Progenitor cell of endocrine pancreas (in vitro differentiated cells): ENCODE results near the gene PDXK. TPM values are rescaled to one million over a fixed set of nuclear protein-coding genes. Genes with fewer than 3 reads are reported as not detected.

Experiments
- DNase-seq: peaks from one replicate; pipeline ENCODE4 v3.0.0; 2021; ENCODE audit warnings: low spot score; ENCODE audit not compliant: unreplicated experiment
- H3K27ac Mint-ChIP-seq: 2 replicates; pipeline ENCODE4 v1.8.0; 2021; ENCODE audit warnings: mild to moderate bottlenecking, moderate library complexity, mixed read lengths
- H3K27me3 Mint-ChIP-seq: 2 replicates; pipeline ENCODE4 v1.8.0; 2021; ENCODE audit warnings: mixed read lengths
- H3K36me3 Mint-ChIP-seq: 2 replicates; pipeline ENCODE4 v1.8.0; 2022; ENCODE audit warnings: mixed read lengths; ENCODE audit not compliant: insufficient read depth
- H3K4me1 Mint-ChIP-seq: 2 replicates; pipeline ENCODE4 v1.8.0; 2021; ENCODE audit warnings: low read depth, mixed read lengths
- H3K4me3 Mint-ChIP-seq: 2 replicates; pipeline ENCODE4 v1.8.0; 2021; ENCODE audit warnings: low read depth, mild to moderate bottlenecking, moderate library complexity, mixed read lengths
- H3K9me3 Mint-ChIP-seq: 2 replicates; pipeline ENCODE4 v1.8.0; 2021; ENCODE audit warnings: low read depth, mixed read lengths
- total RNA-seq: library from RNA; stranded (reverse); gene quantifications from 2 replicates; pipeline ENCODE4 v1.2.1, GENCODE V29; 2021
- TF ChIP-seq, protein P1 (sequence below): fragments of 200-600 bp; sonication (generic); IDR thresholded peaks from one replicate; pipeline ENCODE4 v1.5.0; 2021; ENCODE audit warnings: antibody characterized with exemption, mild to moderate bottlenecking; ENCODE audit not compliant: unreplicated experiment

The PDXK gene
- total RNA-seq, 1 donor from 2014 or later, result 57.6 TPM

DNA sequence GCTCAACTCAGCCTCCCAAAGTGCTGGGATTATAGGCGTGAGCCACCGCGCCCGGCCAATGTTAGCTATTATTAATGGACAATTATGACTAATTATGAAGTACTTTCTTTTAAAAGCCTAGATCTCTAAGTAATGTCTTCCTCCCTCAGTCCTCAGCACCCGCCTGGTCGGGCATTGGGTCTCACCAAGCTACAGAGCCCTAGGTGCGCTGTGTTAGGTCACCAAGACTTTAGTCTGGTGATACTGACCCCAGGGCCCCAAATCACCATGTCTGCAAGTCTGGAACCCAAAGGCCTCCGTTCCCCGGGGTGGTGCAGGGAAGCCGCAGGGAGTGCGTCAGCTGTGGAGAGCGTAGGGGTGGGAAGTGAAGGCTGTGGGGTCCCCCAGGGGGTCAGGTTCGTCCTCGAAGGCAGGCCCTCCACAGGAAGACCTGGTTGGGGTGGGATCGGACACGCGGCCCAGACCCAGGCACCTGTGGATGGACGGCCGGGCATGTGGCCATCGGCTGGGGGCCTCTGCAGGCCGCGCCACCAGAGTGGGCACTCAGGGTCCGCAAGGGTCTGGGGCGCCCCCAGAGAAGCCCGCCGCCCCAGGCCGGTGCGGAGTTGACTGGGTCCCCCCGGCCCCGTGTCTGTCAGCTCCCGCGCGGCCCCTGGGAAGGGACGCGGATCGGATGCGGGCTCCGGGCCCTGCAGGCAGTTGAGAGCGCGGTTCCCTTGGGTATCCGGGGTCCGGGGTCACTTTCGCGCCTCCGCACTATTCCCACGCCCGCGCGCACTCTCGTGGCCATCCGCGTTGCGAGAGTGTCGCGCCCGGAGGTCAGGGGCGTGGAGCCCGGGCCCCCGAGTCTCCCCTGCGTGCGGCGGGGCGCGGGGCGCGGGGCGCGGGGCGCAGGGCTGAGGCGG is 710 bp upstream of the PDXK start:
- Mint-ChIP-seq H3K4me1 (peaks cover 9% of the 10 kb centered on the region), H3K9me3 (no peaks in the 10 kb centered on the region), H3K27me3 (peaks cover 17% of the 10 kb centered on the region), H3K4me3 (peak overlapping the region; percentile 73), H3K27ac (peak overlapping the region; percentile 63), H3K36me3 (no peaks in the 10 kb centered on the region)
- DNase-seq, result no peak
- TF ChIP-seq, protein P1, sequence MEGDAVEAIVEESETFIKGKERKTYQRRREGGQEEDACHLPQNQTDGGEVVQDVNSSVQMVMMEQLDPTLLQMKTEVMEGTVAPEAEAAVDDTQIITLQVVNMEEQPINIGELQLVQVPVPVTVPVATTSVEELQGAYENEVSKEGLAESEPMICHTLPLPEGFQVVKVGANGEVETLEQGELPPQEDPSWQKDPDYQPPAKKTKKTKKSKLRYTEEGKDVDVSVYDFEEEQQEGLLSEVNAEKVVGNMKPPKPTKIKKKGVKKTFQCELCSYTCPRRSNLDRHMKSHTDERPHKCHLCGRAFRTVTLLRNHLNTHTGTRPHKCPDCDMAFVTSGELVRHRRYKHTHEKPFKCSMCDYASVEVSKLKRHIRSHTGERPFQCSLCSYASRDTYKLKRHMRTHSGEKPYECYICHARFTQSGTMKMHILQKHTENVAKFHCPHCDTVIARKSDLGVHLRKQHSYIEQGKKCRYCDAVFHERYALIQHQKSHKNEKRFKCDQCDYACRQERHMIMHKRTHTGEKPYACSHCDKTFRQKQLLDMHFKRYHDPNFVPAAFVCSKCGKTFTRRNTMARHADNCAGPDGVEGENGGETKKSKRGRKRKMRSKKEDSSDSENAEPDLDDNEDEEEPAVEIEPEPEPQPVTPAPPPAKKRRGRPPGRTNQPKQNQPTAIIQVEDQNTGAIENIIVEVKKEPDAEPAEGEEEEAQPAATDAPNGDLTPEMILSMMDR, result no peak

DNA sequence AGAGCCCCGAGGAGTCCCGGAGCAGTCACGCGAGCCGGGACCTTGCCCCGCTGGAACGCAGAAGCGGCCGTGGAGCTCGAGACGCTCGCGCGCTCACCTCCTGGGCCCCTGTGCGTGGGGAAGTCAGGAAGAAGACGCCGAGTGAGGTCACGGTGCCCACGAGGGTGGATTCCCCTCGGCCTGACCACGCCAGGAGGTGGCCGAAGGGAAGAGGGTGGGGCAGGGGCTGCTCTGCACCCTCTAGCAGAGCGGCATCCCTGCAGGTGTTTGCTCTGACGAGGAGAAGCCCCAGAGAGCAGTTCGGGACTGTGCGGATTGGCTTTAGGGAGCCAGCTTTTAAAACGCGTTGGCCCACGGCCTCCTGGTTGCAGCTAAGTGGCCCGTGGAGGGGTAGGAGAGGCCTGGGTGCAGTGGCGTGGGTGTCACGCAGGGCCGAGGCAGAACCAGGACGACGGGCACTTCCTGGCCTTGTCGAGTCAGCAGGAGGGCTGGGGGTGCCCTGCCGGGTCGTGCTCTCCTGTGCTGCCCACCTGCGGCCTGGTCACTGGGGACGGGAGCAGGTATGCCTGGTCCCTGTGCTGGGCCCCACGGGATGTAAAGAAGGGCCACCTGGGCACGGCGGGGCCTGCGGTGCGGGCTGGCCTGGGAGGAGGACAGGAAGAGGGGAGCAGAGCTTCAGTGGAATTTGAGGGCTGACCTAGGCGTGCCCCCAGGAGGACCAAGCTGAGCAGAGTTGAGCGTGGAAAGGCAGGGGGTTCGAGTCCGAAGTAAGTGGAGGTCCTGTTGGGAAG is 1.0 kb downstream of the PDXK start:
- Mint-ChIP-seq H3K27ac (no peak overlapping the region), H3K36me3 (no peaks in the 10 kb centered on the region), H3K4me1 (peaks cover 7% of the 10 kb centered on the region), H3K9me3 (no peaks in the 10 kb centered on the region), H3K4me3 (peak overlapping the region; percentile 71), H3K27me3 (peaks cover 17% of the 10 kb centered on the region)
- TF ChIP-seq, protein P1, result no peak
- DNase-seq, result no peak

DNA sequence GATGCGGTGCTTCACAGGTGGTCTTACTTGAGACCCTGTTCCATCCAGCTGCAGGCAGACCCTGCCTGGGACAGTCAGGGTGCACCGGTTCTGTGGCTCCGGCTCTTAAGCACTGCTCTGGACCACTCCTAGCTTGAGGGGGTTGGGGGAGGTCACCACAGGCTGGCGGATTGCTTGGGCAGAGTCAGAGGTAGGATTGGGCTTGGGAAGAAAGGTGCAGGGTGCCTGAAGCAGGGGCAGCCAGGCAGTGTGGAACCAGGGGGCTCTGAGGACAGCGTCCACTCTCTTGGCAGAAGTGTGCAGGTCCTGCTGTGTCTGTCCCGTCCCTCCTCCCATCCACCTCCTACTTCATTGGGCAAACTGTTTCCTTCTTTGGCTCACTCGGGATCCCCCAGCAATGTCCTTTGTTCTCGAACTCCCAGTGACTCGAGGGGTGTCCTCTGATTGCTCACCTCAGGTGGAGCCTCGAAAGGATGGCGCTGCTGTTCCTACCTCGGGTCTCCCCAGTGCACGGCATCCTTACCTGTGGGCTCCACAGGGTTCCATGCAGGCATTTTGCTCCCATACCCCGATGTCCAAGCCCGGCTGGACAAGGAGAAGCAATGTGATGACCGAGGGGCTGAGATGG is 1.7 kb downstream of the PDXK start:
- Mint-ChIP-seq H3K27ac (no peak overlapping the region), H3K36me3 (no peaks in the 10 kb centered on the region)

DNA sequence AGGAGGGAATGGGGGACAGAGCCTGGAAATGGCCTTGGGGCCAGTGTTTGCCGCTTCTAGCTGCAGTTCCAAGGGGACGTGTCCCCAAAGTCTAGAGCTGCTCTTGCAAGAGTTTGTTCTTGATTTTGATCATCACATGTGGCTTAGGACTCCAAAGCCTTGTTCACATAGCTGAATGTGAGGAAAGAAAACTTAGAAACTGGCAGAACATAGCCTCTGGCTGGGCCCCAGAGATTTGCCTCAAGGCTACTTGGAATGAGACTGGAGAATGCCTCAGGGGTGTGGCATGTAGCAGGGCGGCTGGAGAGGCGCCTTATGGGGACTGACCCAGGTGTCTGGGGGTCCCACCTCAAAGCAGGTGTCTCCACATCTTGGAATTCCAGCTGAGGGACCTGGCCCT is 2.3 kb downstream of the PDXK start:
- no peak for DNase-seq
- H3K27ac Mint-ChIP-seq, result no peak overlapping the region
- H3K36me3 Mint-ChIP-seq, result no peaks in the 10 kb centered on the region
- H3K27me3 Mint-ChIP-seq, result peaks cover 13% of the 10 kb centered on the region
- no peaks in the 10 kb centered on the region for H3K9me3 Mint-ChIP-seq
- H3K4me1 Mint-ChIP-seq, result peaks cover 7% of the 10 kb centered on the region
- TF ChIP-seq, protein P1, result no peak
- peak overlapping the region; percentile 71 for H3K4me3 Mint-ChIP-seq

More for the DNA sequence above, 1.7 kb downstream of the PDXK start:
- TF ChIP-seq, protein P1, result no peak
- Mint-ChIP-seq H3K27me3 (peaks cover 13% of the 10 kb centered on the region), H3K4me3 (peak overlapping the region; percentile 71), H3K4me1 (peaks cover 7% of the 10 kb centered on the region), H3K9me3 (no peaks in the 10 kb centered on the region)
- no peak for DNase-seq

DNA sequence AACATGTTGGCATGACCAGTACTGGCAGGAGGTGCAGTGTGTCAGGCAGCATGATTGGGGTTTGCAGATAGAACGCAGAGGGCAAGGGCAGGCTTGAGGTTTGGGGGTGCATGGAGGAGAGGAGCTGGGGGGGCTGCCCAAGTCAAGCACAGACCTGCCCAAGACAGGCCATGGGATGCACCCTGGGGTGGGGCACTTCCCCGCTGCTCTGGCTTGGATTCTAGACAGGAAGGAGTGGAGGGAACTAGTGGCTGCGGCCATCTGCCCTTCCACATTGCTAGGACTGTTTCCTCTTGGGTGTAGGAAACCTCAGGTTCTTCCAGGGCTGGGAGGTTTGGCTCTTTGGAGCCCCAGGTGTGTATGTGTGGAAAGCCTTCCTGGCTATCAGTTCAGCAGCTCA is 3.0 kb downstream of the PDXK start:
- DNase-seq, result no peak
- no peak overlapping the region for H3K27ac Mint-ChIP-seq
- H3K4me1 Mint-ChIP-seq, result peaks cover 7% of the 10 kb centered on the region
- no peaks in the 10 kb centered on the region for H3K9me3 Mint-ChIP-seq
- H3K36me3 Mint-ChIP-seq, result no peaks in the 10 kb centered on the region
- H3K27me3 Mint-ChIP-seq, result peaks cover 8% of the 10 kb centered on the region
- TF ChIP-seq, protein P1, result no peak
- H3K4me3 Mint-ChIP-seq, result no peak overlapping the region
